OCI-LY7 (cell line): Measurements from ENCODE around the gene RRH. TPM values are rescaled to one million over a fixed set of nuclear protein-coding genes. Genes with fewer than 3 reads are reported as not detected.

Source experiments
- BruUV-seq: library from RNA; stranded (reverse); fragments of 400-500 nt; replicated peaks from 2 replicates; lab custom pipeline; 2021; lab: Mats Ljungman, UMichigan
- CTCF ChIA-PET: fragments of 300-600 bp; sonication (Branson Sonifier 250); formaldehyde crosslinking; loops from one replicate; lab custom pipeline; 2022; ENCODE audit warnings: antibody characterized with exemption; ENCODE audit not compliant: unreplicated experiment; lab: Charles Lee
- POLR2A ChIA-PET: fragments of 300-600 bp; sonication (Branson Sonifier 250); formaldehyde crosslinking; loops from one replicate; lab custom pipeline; 2022; ENCODE audit warnings: antibody characterized with exemption; lab: Charles Lee
- DNase-seq: peaks from one replicate; pipeline ENCODE4 v3.0.0-alpha.2; 2015; ENCODE audit warnings: low spot score
- H2AFZ ChIP-seq: fragments of 200-600 bp; sonication (generic), shearing (Covaris generic); 2 replicates; pipeline ENCODE4 v1.6.1; 2014; ENCODE audit warnings: mild to moderate bottlenecking, antibody characterized with exemption, low read length, moderate library complexity
- H3K27ac ChIP-seq: fragments of 200-600 bp; sonication (generic); 2 replicates; pipeline ENCODE4 v1.5.1; 2014; ENCODE audit warnings: mixed run types, low read depth, mild to moderate bottlenecking, moderate library complexity, low read length, inconsistent platforms; ENCODE audit not compliant: poor library complexity, severe bottlenecking
- H3K36me3 ChIP-seq: fragments of 200-600 bp; sonication (generic); 2 replicates; pipeline ENCODE4 v1.6.1; 2014; ENCODE audit warnings: mild to moderate bottlenecking, antibody characterized with exemption, low read length, moderate library complexity, mixed read lengths; ENCODE audit not compliant: insufficient read depth
- H3K4me1 ChIP-seq: fragments of 200-600 bp; sonication (generic); 2 replicates; pipeline ENCODE4 v1.5.1; 2014; ENCODE audit warnings: mild to moderate bottlenecking, low read length; ENCODE audit not compliant: insufficient read depth, poor library complexity, severe bottlenecking
- H3K4me2 ChIP-seq: fragments of 200-600 bp; sonication (generic); 2 replicates; pipeline ENCODE4 v1.6.1; 2014; ENCODE audit warnings: mild to moderate bottlenecking, low read length
- H3K4me3 ChIP-seq: fragments of 200-600 bp; sonication (generic); 2 replicates; pipeline ENCODE4 v1.5.1; 2014; ENCODE audit warnings: mild to moderate bottlenecking, low read depth, low read length; ENCODE audit not compliant: poor library complexity, severe bottlenecking
- H3K79me2 ChIP-seq: fragments of 200-600 bp; sonication (generic); 2 replicates; pipeline ENCODE4 v1.6.1; 2016; ENCODE audit warnings: low read depth, mild to moderate bottlenecking, low read length, moderate library complexity, mixed read lengths; ENCODE audit not compliant: insufficient read depth
- H3K9me2 ChIP-seq: fragments of 200-600 bp; sonication (generic); 2 replicates; pipeline ENCODE4 v1.6.1; 2016; ENCODE audit warnings: mild to moderate bottlenecking, low read length, mixed read lengths; ENCODE audit not compliant: insufficient read depth
- H3K9me3 ChIP-seq: fragments of 200-600 bp; sonication (generic); 2 replicates; pipeline ENCODE4 v1.6.1; 2014; ENCODE audit warnings: mild to moderate bottlenecking, mixed run types, low read length, mixed read lengths
- H4K20me1 ChIP-seq: fragments of 200-600 bp; sonication (generic); 2 replicates; pipeline ENCODE4 v1.6.1; 2014; ENCODE audit warnings: mild to moderate bottlenecking, antibody characterized with exemption, low read length, moderate library complexity, mixed read lengths; ENCODE audit not compliant: insufficient read depth
- EZH2phosphoT487 ChIP-seq: fragments of 200-600 bp; sonication (generic); IDR thresholded peaks from 2 replicates; pipeline ENCODE4 v1.6.1; 2018; ENCODE audit warnings: low read depth, borderline replicate concordance, mild to moderate bottlenecking, mixed run types, antibody characterized with exemption, low read length, moderate library complexity, mixed read lengths
- intact Hi-C: fragments of 100-400 bp; cut with micrococcal nuclease; formaldehyde crosslinking; loops from one replicate; pipeline ENCODE4 v1.10.0; 2022; ENCODE audit not compliant: unreplicated experiment
- total RNA-seq, 2 experiments: library from RNA; depleted of rRNA in 1 of 2; stranded (reverse); fragments of >200 nt in 1 of 2; shearing (Covaris generic) in 1 of 2; gene quantifications; 2 replicates each; pipeline ENCODE4 v1.2.3, GENCODE V29; 2014 to 2022
- TF ChIP-seq, protein P1 (sequence below): fragments of 200-600 bp; sonication (generic); conservative IDR thresholded peaks from 2 replicates; pipeline ENCODE4 v1.5.1; 2014; ENCODE audit warnings: mild to moderate bottlenecking, antibody characterized with exemption, low read length, moderate library complexity, mixed read lengths

RRH gene
- total RNA-seq, 2 experiments from 2014 or later: 0.23 to 0.35 TPM

DNA sequence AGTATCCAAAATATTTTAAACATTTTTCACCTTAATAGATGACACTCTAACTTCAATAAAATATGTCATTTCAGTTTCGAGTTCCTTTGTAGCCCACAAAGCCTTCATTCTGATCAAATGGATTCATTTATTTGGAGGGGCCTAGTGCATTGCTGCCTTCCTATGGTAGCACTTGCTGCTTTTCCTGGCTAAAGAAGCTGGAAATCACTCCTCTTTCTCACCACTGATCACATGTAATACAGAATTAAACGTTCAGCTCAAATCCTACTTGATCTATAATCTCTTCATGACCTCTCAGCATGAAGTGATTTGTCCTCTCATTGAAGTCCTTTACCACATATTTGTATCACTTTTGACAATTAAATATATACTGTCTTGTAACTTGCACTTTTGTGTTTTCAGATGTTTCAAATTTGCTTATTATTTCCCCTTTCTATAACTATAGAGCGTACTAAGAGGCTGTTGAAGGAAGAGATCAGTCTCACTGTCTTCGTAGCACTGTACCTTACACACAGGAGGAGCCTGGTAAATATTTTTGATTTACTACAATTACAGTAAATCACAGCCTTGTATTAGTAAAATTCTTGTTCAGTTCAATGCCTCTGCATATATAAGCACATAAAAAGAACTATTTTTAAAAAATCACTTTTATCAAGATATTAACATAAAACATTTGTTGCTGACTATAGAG, 26.5 kb upstream of the RRH start:
- Histone ChIP-seq H3K9me2 (no peaks in the 10 kb centered on the region), H3K27ac (no peak overlapping the region)

DNA sequence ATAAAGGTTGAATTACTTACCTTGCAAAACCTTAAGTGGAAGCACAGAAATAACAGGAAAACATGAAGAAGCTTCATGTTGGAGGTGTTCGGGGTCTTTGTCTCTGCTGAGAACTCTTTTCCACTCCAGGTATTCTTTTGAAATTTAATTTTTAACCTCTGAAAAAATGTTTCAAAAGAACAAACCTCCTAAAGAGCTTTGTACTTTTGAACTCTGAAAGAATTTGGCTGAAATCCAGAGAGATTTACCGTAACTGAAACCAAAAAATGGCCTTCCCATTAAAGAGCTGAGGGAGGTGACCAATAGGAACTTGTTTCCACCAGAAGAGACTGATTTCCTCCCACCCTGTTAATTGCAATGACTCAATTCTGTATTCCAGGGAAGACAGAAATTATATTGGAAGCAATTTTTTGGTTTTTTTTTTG, 25.9 kb upstream of the RRH start, which contains the start of gene CFI:
TSS of gene CFI (minus strand) at position 105 of the 425 bp plus-strand sequence. CDS start at position 77, 28 bp downstream.
- no peak for DNase-seq
- Histone ChIP-seq H3K9me3 (no peaks in the 10 kb centered on the region), H3K9me2 (no peaks in the 10 kb centered on the region), H3K79me2 (no peaks in the 10 kb centered on the region), H3K4me2 (no peak within 1 kb of the TSS), H3K4me3 (no peak within 1 kb of the TSS), H2AFZ (no peak within 1 kb of the TSS), H3K4me1 (no peaks in the 10 kb centered on the region), H3K27ac (no peak within 1 kb of the TSS), H3K36me3 (no peaks in the 10 kb centered on the region), H4K20me1 (no peaks in the 10 kb centered on the region)
- CTCF ChIA-PET: no interaction called here
- no peak for TF ChIP-seq EZH2phosphoT487
- TF ChIP-seq, protein P1, sequence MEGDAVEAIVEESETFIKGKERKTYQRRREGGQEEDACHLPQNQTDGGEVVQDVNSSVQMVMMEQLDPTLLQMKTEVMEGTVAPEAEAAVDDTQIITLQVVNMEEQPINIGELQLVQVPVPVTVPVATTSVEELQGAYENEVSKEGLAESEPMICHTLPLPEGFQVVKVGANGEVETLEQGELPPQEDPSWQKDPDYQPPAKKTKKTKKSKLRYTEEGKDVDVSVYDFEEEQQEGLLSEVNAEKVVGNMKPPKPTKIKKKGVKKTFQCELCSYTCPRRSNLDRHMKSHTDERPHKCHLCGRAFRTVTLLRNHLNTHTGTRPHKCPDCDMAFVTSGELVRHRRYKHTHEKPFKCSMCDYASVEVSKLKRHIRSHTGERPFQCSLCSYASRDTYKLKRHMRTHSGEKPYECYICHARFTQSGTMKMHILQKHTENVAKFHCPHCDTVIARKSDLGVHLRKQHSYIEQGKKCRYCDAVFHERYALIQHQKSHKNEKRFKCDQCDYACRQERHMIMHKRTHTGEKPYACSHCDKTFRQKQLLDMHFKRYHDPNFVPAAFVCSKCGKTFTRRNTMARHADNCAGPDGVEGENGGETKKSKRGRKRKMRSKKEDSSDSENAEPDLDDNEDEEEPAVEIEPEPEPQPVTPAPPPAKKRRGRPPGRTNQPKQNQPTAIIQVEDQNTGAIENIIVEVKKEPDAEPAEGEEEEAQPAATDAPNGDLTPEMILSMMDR: no peak
- intact Hi-C loops: no loop called here
- BruUV-seq: no TSS peak
- POLR2A ChIA-PET: interaction anchor here (0.6 to 1.0 kb wide), 2 partner anchors 23 to 384 kb away, joined by 3 read pairs; no protein-coding TSS in a partner anchor

More for the DNA sequence above, 26.5 kb upstream of the RRH start:
- Histone ChIP-seq H3K9me3 (no peaks in the 10 kb centered on the region), H2AFZ (no peak overlapping the region), H4K20me1 (no peaks in the 10 kb centered on the region), H3K4me1 (no peaks in the 10 kb centered on the region), H3K79me2 (no peaks in the 10 kb centered on the region), H3K4me3 (no peak overlapping the region), H3K36me3 (no peaks in the 10 kb centered on the region), H3K4me2 (no peak overlapping the region)
- CTCF ChIA-PET: no interaction called here
- TF ChIP-seq, protein P1: no peak
- no peak for TF ChIP-seq EZH2phosphoT487
- no TSS peak for BruUV-seq
- DNase-seq: no peak
- intact Hi-C loops: no loop called here
- POLR2A ChIA-PET: interaction anchor here (0.5 to 1.0 kb wide), 2 partner anchors 86 to 383 kb away, joined by 3 read pairs; no protein-coding TSS in a partner anchor
